Esophagus muscularis mucosa (tissue), 4 donors: ENCODE results near the gene AOC3. TPM values are rescaled to one million over a fixed set of nuclear protein-coding genes. Genes with fewer than 3 reads are reported as not detected.
A peak's percentile ranks its signal among the peaks of the same experiment; 100 is the strongest.

Experiments
- DNase-seq: peaks from one replicate; pipeline ENCODE4 v3.0.0-alpha.2; 2017; ENCODE audit errors: extremely low spot score
- H3K27ac ChIP-seq, 4 donors: fragments of 200-600 bp; sonication (generic); replicated peaks in 1 of 4; 1 replicate in 3 of 4; 2 replicates in 1 of 4; pipeline ENCODE4 v1.5.1; 2016 to 2019; ENCODE audit warnings: mild to moderate bottlenecking in 1 of 4
- H3K27me3 ChIP-seq, 4 donors: fragments of 200-600 bp; sonication (generic); one replicate each; pipeline versions ENCODE4 v1.5.1 to v1.6.0; 2016 to 2019
- H3K36me3 ChIP-seq, 4 donors: fragments of 200-600 bp; sonication (generic); one replicate each; pipeline ENCODE4 v1.5.1; 2016 to 2019
- H3K4me1 ChIP-seq, 4 donors: fragments of 200-600 bp; sonication (generic); one replicate each; pipeline ENCODE4 v1.5.1; 2016 to 2019
- H3K4me3 ChIP-seq, 4 donors: fragments of 200-600 bp; sonication (generic); 1 replicate in 2 of 4; 2 replicates in 2 of 4; pipeline ENCODE4 v1.5.1; 2016 to 2019; ENCODE audit warnings: mild to moderate bottlenecking in 4 of 4, moderate library complexity in 1 of 4
- H3K9me3 ChIP-seq, 4 donors: fragments of 200-600 bp; sonication (generic); 1 replicate in 3 of 4; 2 replicates in 1 of 4; pipeline ENCODE4 v1.5.1; 2016 to 2019
- CTCF ChIP-seq, 3 experiments: fragments of 200-600 bp in 2 of 3; fragments of 450-650 bp in 1 of 3; sonication (generic) in 2 of 3; IDR thresholded peaks; one replicate each; pipeline ENCODE4 v1.5.1; 2017 to 2019; ENCODE audit warnings: antibody characterized with exemption in 3 of 3, mild to moderate bottlenecking in 2 of 3, moderate library complexity in 1 of 3
- EP300 ChIP-seq: sonication (generic); formaldehyde crosslinking; IDR thresholded peaks from one replicate; pipeline ENCODE4 v1.6.1; 2017; ENCODE audit warnings: antibody characterized with exemption
- POLR2A ChIP-seq: fragments of 450-650 bp; IDR thresholded peaks from one replicate; pipeline ENCODE4 v1.6.1; 2017; ENCODE audit warnings: antibody characterized with exemption, moderate library complexity, mild to moderate bottlenecking, low read depth
- POLR2AphosphoS5 ChIP-seq, 2 donors: sonication (generic); formaldehyde crosslinking; IDR thresholded peaks; one replicate each; pipeline ENCODE4 v1.6.1; 2017; ENCODE audit warnings: antibody characterized with exemption in 2 of 2
- WGBS: methylation state at CpG from one replicate; pipeline ENCODE4 v1.1.5; 2018; 5-methylcytosine and 5-hydroxymethylcytosine counted together
- intact Hi-C: fragments of 100-400 bp; cut with DNase I; formaldehyde crosslinking; loops from one replicate; pipeline ENCODE4 v1.15.1; 2023
- total RNA-seq, 4 donors: library from RNA; depleted of rRNA; stranded (reverse); fragments of >200 nt; gene quantifications; one replicate each; pipeline versions ENCODE4 v1.1.0 to v1.2.1, GENCODE V29; 2016

The AOC3 gene
- total RNA-seq, 4 donors from 2014 or later: 89.0 to 242 (median 118) TPM

- Histone ChIP-seq H3K27ac (no peak overlapping the region), H3K4me3 (no peak overlapping the region), H3K36me3 (no peaks in the 10 kb centered on the region), H3K4me1 (peaks cover 8 to 17% (median 11%) of the 10 kb centered on the region in 4 donors), H3K9me3 (no peaks in the 10 kb centered on the region), H3K27me3 (no peaks in the 10 kb centered on the region)
- intact Hi-C loops: no loop called here
- TF ChIP-seq POLR2A: no peak
- TF ChIP-seq EP300: no peak
- TF ChIP-seq POLR2AphosphoS5 (IDR thresholded peaks at IDR 0.05): no peak
- no peak for TF ChIP-seq CTCF (IDR thresholded peaks at IDR 0.05)
- DNase-seq: no peak
- WGBS: 47% methylated on average over 11 of the region's 15 CpGs
Measured at GRCh38 chr17:42886283-42887176, 35.5 kb downstream of the AOC3 start.

- WGBS: 85% methylated on average over 7 of the region's 7 CpGs
- intact Hi-C loops: no loop called here
- peaks cover 35 to 50% (median 44%) of the 10 kb centered on the region in 4 donors for H3K4me1 ChIP-seq
- no peak for TF ChIP-seq POLR2AphosphoS5 (IDR thresholded peaks at IDR 0.05)
- TF ChIP-seq EP300: no peak
- no peak for TF ChIP-seq POLR2A
- no peak for TF ChIP-seq CTCF (IDR thresholded peaks at IDR 0.05)
- H3K36me3 ChIP-seq: no peaks in the 10 kb centered on the region
- no peak overlapping the region for H3K4me3 ChIP-seq
- no peaks in the 10 kb centered on the region for H3K9me3 ChIP-seq
- no peak overlapping the region for H3K27ac ChIP-seq
- DNase-seq: no peak
- H3K27me3 ChIP-seq: no peaks in the 10 kb centered on the region
Measured at GRCh38 chr17:42889809-42890208, 38.8 kb downstream of the AOC3 start.

- WGBS: 29% methylated on average over 10 of the region's 10 CpGs
- Histone ChIP-seq H3K27ac (peak overlapping the region; percentile 79 to 85 (median 83)), H3K27me3 (no peaks in the 10 kb centered on the region), H3K9me3 (no peaks in the 10 kb centered on the region), H3K4me1 (peaks cover 36 to 55% (median 55%) of the 10 kb centered on the region in 4 donors), H3K4me3 (no peak overlapping the region), H3K36me3 (no peaks in the 10 kb centered on the region)
- peak; percentile 94 for DNase-seq
- intact Hi-C loops: no loop called here
- TF ChIP-seq POLR2AphosphoS5 (IDR thresholded peaks at IDR 0.05) (peak in 1 of 2 donors; percentile 66), POLR2A (no peak), CTCF (IDR thresholded peaks at IDR 0.05) (no peak), EP300 (no peak)
Measured at GRCh38 chr17:42891539-42892152, 40.6 kb downstream of the AOC3 start.

GRCh38 chr17:42893359-42893758, 42.4 kb downstream of the AOC3 start:
- Histone ChIP-seq H3K4me3 (no peak overlapping the region), H3K9me3 (no peaks in the 10 kb centered on the region), H3K36me3 (no peaks in the 10 kb centered on the region), H3K27me3 (no peaks in the 10 kb centered on the region), H3K4me1 (peaks cover 36 to 54% (median 51%) of the 10 kb centered on the region in 4 donors), H3K27ac (peak overlapping the region; percentile 40 to 85 (median 64))
- no peak for DNase-seq
- intact Hi-C loops: no loop called here
- TF ChIP-seq POLR2AphosphoS5 (IDR thresholded peaks at IDR 0.05) (no peak), CTCF (IDR thresholded peaks at IDR 0.05) (no peak), EP300 (no peak)
- 25% methylated on average over 4 of the region's 4 CpGs for WGBS
